NCI-H524 (cell line): ENCODE results near the gene AADACL2.

Experiments
- DNase-seq, 2 experiments: peaks; one replicate each; lab custom pipeline; 2025; lab: John Stamatoyannopoulos, UW

The AADACL2 gene

GRCh38 chr3:151804267-151804666 lies 70.5 kb downstream of the AADACL2 start:
- DNase-seq, result no peak

- no peak for DNase-seq
Measured at GRCh38 chr3:151806838-151807237, 73.1 kb downstream of the AADACL2 start.
